IMR-90 (cell line): ENCODE measurements around the gene CNPY1.

Source experiments
- BHLHE40 ChIP-seq: fragments of 150-350 bp; IDR thresholded peaks from 2 replicates; pipeline ENCODE4 v1.6.1; 2016; ENCODE audit warnings: mild to moderate bottlenecking, low read depth, low read length
- CHD1 ChIP-seq: IDR thresholded peaks from 2 replicates; pipeline ENCODE4 v1.6.1; 2012; ENCODE audit warnings: low read depth, low read length, improper control_type of control experiment
- CTCF ChIP-seq: conservative IDR thresholded peaks from 2 replicates; pipeline ENCODE4 v1.5.1; 2012; ENCODE audit warnings: mild to moderate bottlenecking, low read depth, low read length, improper control_type of control experiment
- FOS ChIP-seq: fragments of 150-350 bp; IDR thresholded peaks from 2 replicates; pipeline ENCODE4 v1.6.1; 2016; ENCODE audit warnings: low read depth, low read length
- MAFK ChIP-seq: IDR thresholded peaks from 2 replicates; pipeline ENCODE4 v1.6.1; 2012; ENCODE audit warnings: low read depth, low read length, improper control_type of control experiment
- MAZ ChIP-seq: IDR thresholded peaks from 2 replicates; pipeline ENCODE4 v1.6.1; 2012; ENCODE audit warnings: low read depth, mild to moderate bottlenecking, low read length, improper control_type of control experiment, moderate library complexity, borderline replicate concordance
- MXI1 ChIP-seq: IDR thresholded peaks from 2 replicates; pipeline ENCODE4 v1.6.1; 2012; ENCODE audit warnings: low read depth, mild to moderate bottlenecking, low read length, moderate library complexity, borderline replicate concordance
- NFE2L2 ChIP-seq: fragments of 150-350 bp; IDR thresholded peaks from 2 replicates; pipeline ENCODE4 v1.6.1; 2016; ENCODE audit warnings: low read depth, mild to moderate bottlenecking, low read length
- POLR2A ChIP-seq: IDR thresholded peaks from 2 replicates; pipeline ENCODE4 v1.6.1; 2012; ENCODE audit warnings: mild to moderate bottlenecking, low read depth, low read length
- RAD21 ChIP-seq: IDR thresholded peaks from 2 replicates; pipeline ENCODE4 v1.6.1; 2012; ENCODE audit warnings: low read length, improper control_type of control experiment
- RFX5 ChIP-seq: IDR thresholded peaks from 2 replicates; pipeline ENCODE4 v1.8.0; 2012; ENCODE audit warnings: low read depth, mild to moderate bottlenecking, low read length, moderate library complexity
- SMC3 ChIP-seq: fragments of 150-350 bp; IDR thresholded peaks from 2 replicates; pipeline ENCODE4 v1.6.1; 2016; ENCODE audit warnings: low read depth, mild to moderate bottlenecking, antibody characterized with exemption, low read length, moderate library complexity
- USF2 ChIP-seq: fragments of 150-350 bp; IDR thresholded peaks from 2 replicates; pipeline ENCODE4 v1.6.1; 2017; ENCODE audit warnings: mild to moderate bottlenecking, antibody characterized with exemption, low read length, low read depth

GRCh38 chr7:155553871-155554270, 7.5 kb upstream of the CNPY1 start:
- TF ChIP-seq CTCF (no peak), BHLHE40 (no peak), POLR2A (no peak), RAD21 (no peak), MAFK (no peak), MXI1 (no peak), NFE2L2 (no peak), RFX5 (no peak), SMC3 (no peak), USF2 (no peak), MAZ (no peak), FOS (no peak), CHD1 (no peak)
